Measurements from ENCODE around the gene RNF130. TPM values are rescaled to one million over a fixed set of nuclear protein-coding genes. Genes with fewer than 3 reads are reported as not detected.

The RNF130 gene
- total RNA-seq, 1 donor from 2014 or later, result 29.8 TPM

- Mint-ChIP-seq H3K36me3 (ENCODE audit: low read depth, unreplicated experiment) (peaks cover 5% of the 10 kb centered on the region), H3K27me3 (ENCODE audit: low read depth, unreplicated experiment) (peaks cover 3% of the 10 kb centered on the region), H3K4me3 (ENCODE audit: unreplicated experiment) (no peak overlapping the region), H3K9me3 (ENCODE audit: unreplicated experiment) (peaks cover 21% of the 10 kb centered on the region), H3K4me1 (ENCODE audit: low read depth, unreplicated experiment) (no peaks in the 10 kb centered on the region), H3K27ac (ENCODE audit: unreplicated experiment) (no peak overlapping the region)
- Histone ChIP-seq H3K9me3 (ENCODE audit: insufficient read depth, low read depth, low read length) (peaks cover 4% of the 10 kb centered on the region), H3K9ac (ENCODE audit: low read length) (no peak overlapping the region), H3K36me3 (ENCODE audit: insufficient read depth, low read length) (no peaks in the 10 kb centered on the region), H3K27ac (ENCODE audit: low read depth, low read length) (no peak overlapping the region), H2AFZ (ENCODE audit: low read depth, low read length) (no peak overlapping the region), H3K27me3 (ENCODE audit: insufficient read depth, low read length) (no peaks in the 10 kb centered on the region), H3K4me3 (ENCODE audit: insufficient read depth, low read depth, low read length) (no peak overlapping the region), H3K79me2 (ENCODE audit: insufficient read depth, low read length) (no peaks in the 10 kb centered on the region), H3K4me2 (ENCODE audit: low read length) (no peak overlapping the region), H3K4me1 (ENCODE audit: insufficient read depth, low read length) (no peaks in the 10 kb centered on the region), H4K20me1 (ENCODE audit: insufficient read depth, low read length) (no peaks in the 10 kb centered on the region)
- no peak for TF ChIP-seq EZH2 (IDR thresholded peaks at IDR 0.05; ENCODE audit: insufficient read depth, low read length)
- no peak for TF ChIP-seq CTCF (IDR thresholded peaks at IDR 0.05; ENCODE audit: insufficient read depth, low read depth, low read length)
- DNase-seq (ENCODE audit: low read depth), result no peak
- no peak for FAIRE-seq
These were observed 31.1 kb upstream of the RNF130 start for GRCh38 chr5:180102636-180103035.

- Mint-ChIP-seq H3K4me1 (ENCODE audit: low read depth, unreplicated experiment) (no peaks in the 10 kb centered on the region), H3K27me3 (ENCODE audit: low read depth, unreplicated experiment) (peaks cover 3% of the 10 kb centered on the region)
- no peak for FAIRE-seq
These were observed 30.0 kb upstream of the RNF130 start for GRCh38 chr5:180101451-180102105.

More at GRCh38 chr5:180101451-180102105, 30.0 kb upstream of the RNF130 start:
- Mint-ChIP-seq H3K9me3 (ENCODE audit: unreplicated experiment) (peaks cover 16% of the 10 kb centered on the region), H3K27ac (ENCODE audit: unreplicated experiment) (no peak overlapping the region), H3K36me3 (ENCODE audit: low read depth, unreplicated experiment) (peaks cover 5% of the 10 kb centered on the region), H3K4me3 (ENCODE audit: unreplicated experiment) (no peak overlapping the region)
- H3K27ac ChIP-seq (ENCODE audit: low read depth, low read length), result no peak overlapping the region
- no peaks in the 10 kb centered on the region for H3K79me2 ChIP-seq (ENCODE audit: insufficient read depth, low read length)
- H3K9me3 ChIP-seq (ENCODE audit: insufficient read depth, low read depth, low read length), result peaks cover 3% of the 10 kb centered on the region
- H3K4me3 ChIP-seq (ENCODE audit: insufficient read depth, low read depth, low read length), result no peak overlapping the region
- TF ChIP-seq EZH2 (IDR thresholded peaks at IDR 0.05; ENCODE audit: insufficient read depth, low read length) (no peak), CTCF (IDR thresholded peaks at IDR 0.05; ENCODE audit: insufficient read depth, low read depth, low read length) (no peak)
- no peak overlapping the region for H2AFZ ChIP-seq (ENCODE audit: low read depth, low read length)
- H3K4me1 ChIP-seq (ENCODE audit: insufficient read depth, low read length), result no peaks in the 10 kb centered on the region
- H3K4me2 ChIP-seq (ENCODE audit: low read length), result no peak overlapping the region
- no peaks in the 10 kb centered on the region for H3K36me3 ChIP-seq (ENCODE audit: insufficient read depth, low read length)
- DNase-seq (ENCODE audit: low read depth), result no peak
- H3K9ac ChIP-seq (ENCODE audit: low read length), result no peak overlapping the region
- no peaks in the 10 kb centered on the region for H4K20me1 ChIP-seq (ENCODE audit: insufficient read depth, low read length)
- H3K27me3 ChIP-seq (ENCODE audit: insufficient read depth, low read length), result no peaks in the 10 kb centered on the region

All from astrocyte (in vitro differentiated cells and primary cell).